Measurements from ENCODE around the gene COL7A1. TPM values are rescaled to one million over a fixed set of nuclear protein-coding genes. Genes with fewer than 3 reads are reported as not detected.

COL7A1 gene
- total and polyA plus RNA-seq, 3 experiments from 2014 or later: 0.59 to 0.93 TPM; not detected in 1

GRCh38 chr3:48568476-48568875 lies 26.7 kb downstream of the COL7A1 start:
- Mint-ChIP-seq H3K27ac (no peak overlapping the region), H3K27me3 (peaks cover 0 to 8% of the 10 kb centered on the region in 2 donors), H3K4me1 (peaks cover 0 to 6% (median 5%) of the 10 kb centered on the region in 3 donors), H3K9me3 (no peaks in the 10 kb centered on the region), H3K4me3 (no peak overlapping the region), H3K36me3 (no peaks in the 10 kb centered on the region)
- Histone ChIP-seq H3K27me3 (ENCODE audit: insufficient read depth, low read length, poor library complexity, severe bottlenecking) (no peaks in the 10 kb centered on the region), H3K4me3 (ENCODE audit: low read length) (no peak overlapping the region), H3K9me3 (ENCODE audit: low read length) (no peaks in the 10 kb centered on the region), H3K27ac (ENCODE audit: low read depth, low read length) (no peak overlapping the region), H3K4me1 (ENCODE audit: insufficient read depth, low read length) (no peaks in the 10 kb centered on the region), H3K36me3 (ENCODE audit: insufficient read depth, low read length) (no peaks in the 10 kb centered on the region)
- no peak for DNase-seq
- ChIA-PET POLR2A (no interaction called here), CTCF (interaction anchor here (2.3 kb wide), 1 partner anchor 10 kb away, joined by 7 read pairs; no protein-coding TSS in a partner anchor)

- Mint-ChIP-seq H3K4me3 (no peak overlapping the region), H3K9me3 (no peaks in the 10 kb centered on the region), H3K27me3 (peaks cover 0 to 8% of the 10 kb centered on the region in 2 donors), H3K36me3 (no peaks in the 10 kb centered on the region), H3K27ac (peak overlapping the region in 1 of 8 donors; percentile 20), H3K4me1 (peaks cover 4 to 6% (median 5%) of the 10 kb centered on the region in 3 donors)
- DNase-seq: no peak
- no peaks in the 10 kb centered on the region for H3K4me1 ChIP-seq (ENCODE audit: insufficient read depth, low read length)
- ChIA-PET POLR2A (no interaction called here), CTCF (interaction anchor here (2.3 kb wide), 1 partner anchor 9 kb away, joined by 7 read pairs; no protein-coding TSS in a partner anchor)
- no peak overlapping the region for H3K27ac ChIP-seq (ENCODE audit: low read depth, low read length)
- no peaks in the 10 kb centered on the region for H3K27me3 ChIP-seq (ENCODE audit: insufficient read depth, low read length, poor library complexity, severe bottlenecking)
- no peaks in the 10 kb centered on the region for H3K9me3 ChIP-seq (ENCODE audit: low read length)
- no peaks in the 10 kb centered on the region for H3K36me3 ChIP-seq (ENCODE audit: insufficient read depth, low read length)
- H3K4me3 ChIP-seq (ENCODE audit: low read length): no peak overlapping the region
Observed at GRCh38 chr3:48567500-48567899, 27.6 kb downstream of the COL7A1 start.

GRCh38 chr3:48567090-48567489 lies 28.0 kb downstream of the COL7A1 start:
- CTCF ChIA-PET: interaction anchor here (2.3 kb wide), 1 partner anchor 9 kb away, joined by 7 read pairs; no protein-coding TSS in a partner anchor
- no peaks in the 10 kb centered on the region for H3K9me3 Mint-ChIP-seq
- H3K27ac Mint-ChIP-seq: no peak overlapping the region
- no peak overlapping the region for H3K27ac ChIP-seq (ENCODE audit: low read depth, low read length)
- no peaks in the 10 kb centered on the region for H3K27me3 ChIP-seq (ENCODE audit: insufficient read depth, low read length, poor library complexity, severe bottlenecking)
- no peaks in the 10 kb centered on the region for H3K9me3 ChIP-seq (ENCODE audit: low read length)
- no peaks in the 10 kb centered on the region for H3K36me3 Mint-ChIP-seq
- no peak overlapping the region for H3K4me3 Mint-ChIP-seq
- peaks cover 4 to 6% (median 5%) of the 10 kb centered on the region in 3 donors for H3K4me1 Mint-ChIP-seq
- POLR2A ChIA-PET: no interaction called here
- no peak for DNase-seq
- H3K36me3 ChIP-seq (ENCODE audit: insufficient read depth, low read length): no peaks in the 10 kb centered on the region
- H3K4me3 ChIP-seq (ENCODE audit: low read length): no peak overlapping the region
- peaks cover 0 to 8% of the 10 kb centered on the region in 2 donors for H3K27me3 Mint-ChIP-seq
- H3K4me1 ChIP-seq (ENCODE audit: insufficient read depth, low read length): no peaks in the 10 kb centered on the region

- Mint-ChIP-seq H3K27ac (peak overlapping the region in 2 of 8 donors; percentile 64 to 89), H3K27me3 (peaks cover 0 to 8% of the 10 kb centered on the region in 2 donors), H3K9me3 (no peaks in the 10 kb centered on the region), H3K4me3 (no peak overlapping the region), H3K4me1 (peaks cover 4 to 6% (median 5%) of the 10 kb centered on the region in 3 donors), H3K36me3 (no peaks in the 10 kb centered on the region)
- no peak overlapping the region for H3K27ac ChIP-seq (ENCODE audit: low read depth, low read length)
- H3K9me3 ChIP-seq (ENCODE audit: low read length): no peaks in the 10 kb centered on the region
- no peaks in the 10 kb centered on the region for H3K27me3 ChIP-seq (ENCODE audit: insufficient read depth, low read length, poor library complexity, severe bottlenecking)
- no peaks in the 10 kb centered on the region for H3K4me1 ChIP-seq (ENCODE audit: insufficient read depth, low read length)
- DNase-seq: no peak
- no peaks in the 10 kb centered on the region for H3K36me3 ChIP-seq (ENCODE audit: insufficient read depth, low read length)
- no peak overlapping the region for H3K4me3 ChIP-seq (ENCODE audit: low read length)
- ChIA-PET POLR2A (no interaction called here), CTCF (no interaction called here)
Observed at GRCh38 chr3:48566401-48566760, 28.7 kb downstream of the COL7A1 start.

- POLR2A ChIA-PET: no interaction called here
- no peak for DNase-seq
Observed at GRCh38 chr3:48565591-48566400, 29.3 kb downstream of the COL7A1 start.

GRCh38 chr3:48565186-48565585 lies 29.9 kb downstream of the COL7A1 start:
- Histone ChIP-seq H3K36me3 (ENCODE audit: insufficient read depth, low read length) (no peaks in the 10 kb centered on the region), H3K27me3 (ENCODE audit: insufficient read depth, low read length, poor library complexity, severe bottlenecking) (no peaks in the 10 kb centered on the region), H3K4me1 (ENCODE audit: insufficient read depth, low read length) (no peaks in the 10 kb centered on the region), H3K9me3 (ENCODE audit: low read length) (no peaks in the 10 kb centered on the region), H3K4me3 (ENCODE audit: low read length) (no peak overlapping the region), H3K27ac (ENCODE audit: low read depth, low read length) (no peak overlapping the region)
- Mint-ChIP-seq H3K27me3 (peaks cover 0 to 8% of the 10 kb centered on the region in 2 donors), H3K9me3 (no peaks in the 10 kb centered on the region), H3K4me3 (no peak overlapping the region), H3K36me3 (no peaks in the 10 kb centered on the region), H3K27ac (no peak overlapping the region), H3K4me1 (peaks cover 4 to 6% (median 5%) of the 10 kb centered on the region in 3 donors)
- CTCF ChIA-PET: interaction anchor here (2.1 kb wide), 1 partner anchor 164 kb away, joined by 7 read pairs; no protein-coding TSS in a partner anchor
- POLR2A ChIA-PET: no interaction called here
- no peak for DNase-seq

More at GRCh38 chr3:48565591-48566400, 29.3 kb downstream of the COL7A1 start:
- Mint-ChIP-seq H3K27me3 (peaks cover 0 to 8% of the 10 kb centered on the region in 2 donors), H3K36me3 (no peaks in the 10 kb centered on the region), H3K4me3 (peak overlapping the region in 1 of 7 donors; percentile 7), H3K27ac (peak overlapping the region in 2 of 8 donors; percentile 56 to 66), H3K4me1 (peaks cover 4 to 6% (median 5%) of the 10 kb centered on the region in 3 donors), H3K9me3 (no peaks in the 10 kb centered on the region)
- no peak overlapping the region for H3K27ac ChIP-seq (ENCODE audit: low read depth, low read length)
- no peaks in the 10 kb centered on the region for H3K9me3 ChIP-seq (ENCODE audit: low read length)
- no peaks in the 10 kb centered on the region for H3K36me3 ChIP-seq (ENCODE audit: insufficient read depth, low read length)
- CTCF ChIA-PET: interaction anchor here (2.1 kb wide), 1 partner anchor 165 kb away, joined by 7 read pairs; no protein-coding TSS in a partner anchor
- H3K4me1 ChIP-seq (ENCODE audit: insufficient read depth, low read length): no peaks in the 10 kb centered on the region
- H3K27me3 ChIP-seq (ENCODE audit: insufficient read depth, low read length, poor library complexity, severe bottlenecking): no peaks in the 10 kb centered on the region
- no peak overlapping the region for H3K4me3 ChIP-seq (ENCODE audit: low read length)

- Histone ChIP-seq H3K27me3 (ENCODE audit: insufficient read depth, low read length, poor library complexity, severe bottlenecking) (no peaks in the 10 kb centered on the region), H3K36me3 (ENCODE audit: insufficient read depth, low read length) (no peaks in the 10 kb centered on the region), H3K4me1 (ENCODE audit: insufficient read depth, low read length) (no peaks in the 10 kb centered on the region), H3K27ac (ENCODE audit: low read depth, low read length) (no peak overlapping the region), H3K4me3 (ENCODE audit: low read length) (no peak overlapping the region), H3K9me3 (ENCODE audit: low read length) (no peaks in the 10 kb centered on the region)
- peaks cover 4 to 6% (median 5%) of the 10 kb centered on the region in 3 donors for H3K4me1 Mint-ChIP-seq
- H3K27me3 Mint-ChIP-seq: peaks cover 0 to 6% of the 10 kb centered on the region in 2 donors
- H3K9me3 Mint-ChIP-seq: no peaks in the 10 kb centered on the region
- POLR2A ChIA-PET: no interaction called here
- DNase-seq: no peak
- CTCF ChIA-PET: interaction anchor here (2.1 kb wide), 1 partner anchor 164 kb away, joined by 7 read pairs; no protein-coding TSS in a partner anchor
- H3K36me3 Mint-ChIP-seq: no peaks in the 10 kb centered on the region
- no peak overlapping the region for H3K27ac Mint-ChIP-seq
- H3K4me3 Mint-ChIP-seq: no peak overlapping the region
Observed at GRCh38 chr3:48564667-48565066, 30.5 kb downstream of the COL7A1 start.

- H3K36me3 Mint-ChIP-seq: no peaks in the 10 kb centered on the region
- H3K4me3 Mint-ChIP-seq: no peak overlapping the region
- ChIA-PET POLR2A (no interaction called here), CTCF (interaction anchor here (2.1 kb wide), 1 partner anchor 163 kb away, joined by 7 read pairs; no protein-coding TSS in a partner anchor)
- peak in 3 of 5 donors; percentile 28 to 59 (median 45) for DNase-seq
- H3K4me1 Mint-ChIP-seq: peaks cover 4 to 6% (median 5%) of the 10 kb centered on the region in 3 donors
- Histone ChIP-seq H3K27me3 (ENCODE audit: insufficient read depth, low read length, poor library complexity, severe bottlenecking) (no peaks in the 10 kb centered on the region), H3K36me3 (ENCODE audit: insufficient read depth, low read length) (no peaks in the 10 kb centered on the region), H3K27ac (ENCODE audit: low read depth, low read length) (no peak overlapping the region), H3K4me3 (ENCODE audit: low read length) (no peak overlapping the region), H3K9me3 (ENCODE audit: low read length) (no peaks in the 10 kb centered on the region), H3K4me1 (ENCODE audit: insufficient read depth, low read length) (no peaks in the 10 kb centered on the region)
- H3K27ac Mint-ChIP-seq: no peak overlapping the region
- peaks cover 0 to 6% of the 10 kb centered on the region in 2 donors for H3K27me3 Mint-ChIP-seq
- H3K9me3 Mint-ChIP-seq: no peaks in the 10 kb centered on the region
Observed at GRCh38 chr3:48564022-48564421, 31.1 kb downstream of the COL7A1 start.
